HepG2 (cell line): Measurements from ENCODE around the gene KCNH1. TPM values are rescaled to one million over a fixed set of nuclear protein-coding genes. Genes with fewer than 3 reads are reported as not detected.

ENCODE experiments used
- ATAC-seq: fragments of 200-7000 bp; cut with Tn5 transposase; 3 replicates; pipeline ENCODE4 v1.9.1; 2020; ENCODE audit warnings: mild to moderate bottlenecking, moderate library complexity
- BruUV-seq: library from RNA; stranded (reverse); fragments of 400-500 nt; replicated peaks from 2 replicates; lab custom pipeline; 2021; lab: Mats Ljungman, UMichigan
- CTCF ChIA-PET: fragments of 300-600 bp; formaldehyde crosslinking; extraction: SDS; loops from one replicate; lab custom pipeline; 2021; ENCODE audit warnings: low total read pairs, inconsistent platforms, low intra/inter-chr PET ratio; lab: Yijun Ruan, JAX
- POLR2A ChIA-PET: fragments of 350-600 bp; sonication (Branson Sonifier 250); formaldehyde crosslinking; loops from one replicate; lab custom pipeline; 2020; ENCODE audit warnings: antibody characterized with exemption, inconsistent platforms; lab: Yijun Ruan, JAX
- DNase-seq: peaks from one replicate; pipeline ENCODE4 v3.0.0-alpha.2; 2015; ENCODE audit warnings: low spot score
- FAIRE-seq: peaks from 3 replicates; lab custom pipeline; 2011; peaks lifted over from hg19 to GRCh38; lab: Jason Lieb, UNC
- H2AFZ ChIP-seq: one replicate; pipeline ENCODE4 v1.6.1; 2011; ENCODE audit warnings: low read length, inconsistent platforms
- H3K27ac ChIP-seq: fragments of 300-600 bp; 3 replicates; pipeline ENCODE4 v1.8.0; 2011; ENCODE audit warnings: mixed run types, mild to moderate bottlenecking, mixed read lengths, low read length, inconsistent platforms; ENCODE audit not compliant: insufficient read depth; ENCODE audit errors: extremely low read length
- H3K27me3 ChIP-seq, 2 experiments: fragments of 200-600 bp in 1 of 2; 2 replicates in 1 of 2; 3 replicates in 1 of 2; pipeline versions ENCODE4 v1.6.0 to v1.8.0; 2011; ENCODE audit warnings: low read length in 2 of 2, mild to moderate bottlenecking in 2 of 2, moderate library complexity in 2 of 2, inconsistent platforms in 1 of 2; ENCODE audit not compliant: insufficient read depth in 2 of 2, control insufficient read depth in 1 of 2
- H3K36me3 ChIP-seq, 2 experiments: fragments of 200-600 bp in 1 of 2; replicated peaks in 1 of 2; 2 replicates in 1 of 2; 3 replicates in 1 of 2; pipeline versions ENCODE4 v1.5.1 to v1.8.0; 2011; ENCODE audit warnings: low read length in 2 of 2, inconsistent platforms in 1 of 2; ENCODE audit not compliant: insufficient read depth in 2 of 2, control insufficient read depth in 1 of 2
- H3K4me1 ChIP-seq: 2 replicates; pipeline ENCODE4 v1.5.1; 2012; ENCODE audit warnings: low read length, inconsistent platforms; ENCODE audit not compliant: insufficient read depth
- H3K4me2 ChIP-seq: 2 replicates; pipeline ENCODE4 v1.6.0; 2011; ENCODE audit warnings: low read depth, low read length, inconsistent platforms
- H3K4me3 ChIP-seq, 3 experiments: fragments of 200-600 bp in 1 of 3; sonication (generic), shearing (Covaris generic) in 1 of 3; replicated peaks in 1 of 3; 2 replicates each; pipeline ENCODE4 v1.5.1; 2011 to 2016; ENCODE audit warnings: low read length in 3 of 3, inconsistent platforms in 2 of 3, low read depth in 2 of 3, mild to moderate bottlenecking in 2 of 3, control low read depth in 1 of 3, mixed read lengths in 1 of 3; ENCODE audit not compliant: insufficient read depth in 1 of 3
- H3K79me2 ChIP-seq: one replicate; pipeline ENCODE4 v1.6.1; 2011; ENCODE audit warnings: low read length, inconsistent platforms; ENCODE audit not compliant: insufficient read depth
- H3K9ac ChIP-seq: 2 replicates; pipeline ENCODE4 v1.6.0; 2011; ENCODE audit warnings: mild to moderate bottlenecking, low read depth, low read length, inconsistent platforms; ENCODE audit not compliant: insufficient read depth
- H3K9me3 ChIP-seq: 2 replicates; pipeline ENCODE4 v1.5.1; 2012; ENCODE audit warnings: mild to moderate bottlenecking, low read length
- H4K20me1 ChIP-seq: 2 replicates; pipeline ENCODE4 v1.6.0; 2011; ENCODE audit warnings: inconsistent platforms, mild to moderate bottlenecking, low read length, moderate library complexity; ENCODE audit not compliant: insufficient read depth
- ADNP ChIP-seq: sonication (generic); formaldehyde crosslinking; IDR thresholded peaks from 2 replicates; pipeline ENCODE4 v1.4.0; 2020; ENCODE audit warnings: missing genetic modification reagents
- ARNTL ChIP-seq: sonication (generic); formaldehyde crosslinking; IDR thresholded peaks from 2 replicates; pipeline ENCODE4 v1.4.0; 2020; ENCODE audit warnings: mild to moderate bottlenecking, missing genetic modification reagents
- BHLHE40 ChIP-seq: IDR thresholded peaks from 2 replicates; pipeline ENCODE4 v1.6.1; 2011; ENCODE audit warnings: low read length, improper control_type of control experiment
- HNF4A ChIP-seq: sonication (generic); formaldehyde crosslinking; IDR thresholded peaks from 2 replicates; pipeline ENCODE4 v1.4.0; 2020; ENCODE audit warnings: missing genetic modification reagents
- KAT2B ChIP-seq: fragments of 150-350 bp; IDR thresholded peaks from 2 replicates; pipeline ENCODE4 v1.6.1; 2014; ENCODE audit warnings: low read depth, low read length, borderline replicate concordance
- LCORL ChIP-seq, 2 experiments: fragments of 450-650 bp in 1 of 2; sonication (generic) in 1 of 2; formaldehyde crosslinking in 1 of 2; IDR thresholded peaks; 2 replicates each; pipeline versions ENCODE4 v1.5.0 to v1.6.1; 2017 to 2020; ENCODE audit warnings: antibody characterized with exemption in 1 of 2, missing genetic modification reagents in 1 of 2
- MAX ChIP-seq: IDR thresholded peaks from 2 replicates; pipeline ENCODE4 v1.6.1; 2012; ENCODE audit warnings: inconsistent platforms
- MLX ChIP-seq: IDR thresholded peaks from 2 replicates; pipeline ENCODE4 v1.6.1; 2016
- USF2 ChIP-seq, 2 experiments: sonication (generic) in 1 of 2; formaldehyde crosslinking in 1 of 2; IDR thresholded peaks; 2 replicates each; pipeline versions ENCODE4 v1.5.1 to v1.6.1; 2011 to 2020; ENCODE audit warnings: borderline replicate concordance in 1 of 2, low read depth in 1 of 2, low read length in 1 of 2, mild to moderate bottlenecking in 1 of 2, missing genetic modification reagents in 1 of 2, moderate library complexity in 1 of 2
- ZNF331 ChIP-seq: sonication (generic); formaldehyde crosslinking; IDR thresholded peaks from 2 replicates; pipeline ENCODE4 v1.4.0; 2020; ENCODE audit warnings: missing genetic modification reagents
- ZNF652 ChIP-seq: IDR thresholded peaks from 2 replicates; pipeline ENCODE4 v1.6.1; 2016; ENCODE audit warnings: low read depth, borderline replicate concordance
- WGBS: methylation state at CpG from one replicate; pipeline ENCODE4 v1.1.6; 2017; ENCODE audit warnings: low lambda C conversion rate; 5-methylcytosine and 5-hydroxymethylcytosine counted together
- in situ Hi-C: cut with HindIII; loops from 2 replicates; pipeline ENCODE4 v1.10.0; 2017; ENCODE audit warnings: low pct_unique_long_range_greater_than_20kb; ENCODE audit not compliant: extremely low pct_ligation_motif_present
- intact Hi-C: fragments of 100-400 bp; cut with micrococcal nuclease; formaldehyde crosslinking; loops from one replicate; pipeline ENCODE4 v1.10.0; 2022; ENCODE audit not compliant: unreplicated experiment
- polyA plus RNA-seq, 8 experiments: library from polyadenylated mRNA; depleted of rRNA in 3 of 8; stranded (reverse) in 7 of 8; unstranded in 1 of 8; fragments of >200 nt; fragmentation: Illumina TruSeq in 4 of 8; extraction: Trizol in 4 of 8; gene quantifications; 2 replicates each; pipeline versions ENCODE4 v1.2.1 to v1.2.3, GENCODE V29; 2011 to 2016; ENCODE audit warnings: low read depth in 4 of 8, missing spikeins in 1 of 8, mixed read lengths in 1 of 8; ENCODE audit not compliant: insufficient read depth in 1 of 8
- total RNA-seq, 5 experiments: library from RNA; depleted of rRNA; stranded (reverse); fragments of >200 nt; fragmentation: Illumina TruSeq; extraction: Trizol; gene quantifications; 2 replicates each; pipeline ENCODE4 v1.2.3, GENCODE V29; 2016; ENCODE audit warnings: low read depth in 1 of 5
- TF ChIP-seq, protein P1 (sequence below): sonication (generic); formaldehyde crosslinking; IDR thresholded peaks from 2 replicates; pipeline ENCODE4 v1.9.0; 2021; ENCODE audit warnings: missing genetic modification reagents, borderline replicate concordance
- TF ChIP-seq, protein P2 (sequence below): fragments of 450-650 bp; IDR thresholded peaks from 2 replicates; pipeline ENCODE4 v1.6.1; 2016
- TF ChIP-seq, protein P3 (sequence below): IDR thresholded peaks from 2 replicates; pipeline ENCODE4 v1.6.1; 2016; ENCODE audit warnings: low read depth
- TF ChIP-seq, protein P4 (sequence below): sonication (generic); formaldehyde crosslinking; IDR thresholded peaks from 2 replicates; pipeline ENCODE4 v1.4.0; 2020; ENCODE audit warnings: missing genetic modification reagents

KCNH1 gene
- total and polyA plus RNA-seq, 2 of the 13 experiments (the other 11 are each of a cell fraction or from before 2014, with no cell fraction given): not detected

DNA sequence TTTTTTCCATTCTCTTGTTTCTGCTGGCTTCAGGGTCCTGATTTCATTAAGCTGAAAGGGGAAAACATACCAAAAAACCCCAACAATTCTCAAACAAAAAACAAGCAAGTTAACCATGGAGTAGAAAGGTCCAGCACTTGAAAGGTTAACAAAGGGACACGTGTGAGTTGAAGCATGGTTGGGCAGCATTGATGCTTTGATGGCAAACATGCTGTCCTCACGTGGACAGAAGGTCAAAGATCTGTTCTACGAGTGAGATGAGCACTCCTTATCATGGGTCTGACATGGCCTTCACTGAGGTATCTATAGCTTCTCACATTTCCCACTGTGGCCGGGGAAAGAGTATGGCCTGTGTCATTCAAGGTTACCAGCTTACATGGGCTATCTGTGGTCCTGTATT lies 410.3 kb downstream of the KCNH1 start:
- Histone ChIP-seq H2AFZ (no peak overlapping the region), H3K79me2 (no peaks in the 10 kb centered on the region), H3K4me1 (no peaks in the 10 kb centered on the region), H3K4me3 (no peak overlapping the region), H3K9ac (no peak overlapping the region), H4K20me1 (no peaks in the 10 kb centered on the region), H3K27ac (no peak overlapping the region), H3K36me3 (no peaks in the 10 kb centered on the region), H3K9me3 (no peaks in the 10 kb centered on the region), H3K27me3 (no peaks in the 10 kb centered on the region; a peak in 1 of 5 replicates), H3K4me2 (no peak overlapping the region)
- peak; percentile 3 for DNase-seq
- in situ Hi-C loops: no loop called here
- WGBS: 4% methylated on average over 4 of the region's 4 CpGs
- no peak for FAIRE-seq
- TF ChIP-seq MAX (0 out of 2 replicates have a peak, but pooled peaks have one; percentile 40), MLX (peak; percentile 77), ADNP (CRISPR knock-in tag) (no peak), BHLHE40 (0 out of 2 replicates have a peak, but pooled peaks have one; percentile 9), ZNF331 (no peak), ZNF652 (CRISPR knock-in tag) (peak; percentile 92), USF2 (IDR thresholded peaks at IDR 0.05; ENCODE audit: low read depth, low read length) (0 out of 2 replicates have a peak, but pooled peaks have one; percentile 21), USF2 (CRISPR knock-in tag; IDR thresholded peaks at IDR 0.05; ENCODE audit: borderline replicate concordance) (peak; percentile 27; the same call in 1 of the 2 replicates), LCORL (IDR thresholded peaks at IDR 0.05) (no peak), LCORL (CRISPR knock-in tag; IDR thresholded peaks at IDR 0.05) (no peak), ARNTL (peak; percentile 72; the same call in 1 of the 2 replicates), HNF4A (CRISPR knock-in tag) (peak; percentile 37; the same call in 1 of the 2 replicates), KAT2B (no peak)
- TF ChIP-seq, protein P1, sequence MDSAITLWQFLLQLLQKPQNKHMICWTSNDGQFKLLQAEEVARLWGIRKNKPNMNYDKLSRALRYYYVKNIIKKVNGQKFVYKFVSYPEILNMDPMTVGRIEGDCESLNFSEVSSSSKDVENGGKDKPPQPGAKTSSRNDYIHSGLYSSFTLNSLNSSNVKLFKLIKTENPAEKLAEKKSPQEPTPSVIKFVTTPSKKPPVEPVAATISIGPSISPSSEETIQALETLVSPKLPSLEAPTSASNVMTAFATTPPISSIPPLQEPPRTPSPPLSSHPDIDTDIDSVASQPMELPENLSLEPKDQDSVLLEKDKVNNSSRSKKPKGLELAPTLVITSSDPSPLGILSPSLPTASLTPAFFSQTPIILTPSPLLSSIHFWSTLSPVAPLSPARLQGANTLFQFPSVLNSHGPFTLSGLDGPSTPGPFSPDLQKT: no peak
- TF ChIP-seq, protein P2, sequence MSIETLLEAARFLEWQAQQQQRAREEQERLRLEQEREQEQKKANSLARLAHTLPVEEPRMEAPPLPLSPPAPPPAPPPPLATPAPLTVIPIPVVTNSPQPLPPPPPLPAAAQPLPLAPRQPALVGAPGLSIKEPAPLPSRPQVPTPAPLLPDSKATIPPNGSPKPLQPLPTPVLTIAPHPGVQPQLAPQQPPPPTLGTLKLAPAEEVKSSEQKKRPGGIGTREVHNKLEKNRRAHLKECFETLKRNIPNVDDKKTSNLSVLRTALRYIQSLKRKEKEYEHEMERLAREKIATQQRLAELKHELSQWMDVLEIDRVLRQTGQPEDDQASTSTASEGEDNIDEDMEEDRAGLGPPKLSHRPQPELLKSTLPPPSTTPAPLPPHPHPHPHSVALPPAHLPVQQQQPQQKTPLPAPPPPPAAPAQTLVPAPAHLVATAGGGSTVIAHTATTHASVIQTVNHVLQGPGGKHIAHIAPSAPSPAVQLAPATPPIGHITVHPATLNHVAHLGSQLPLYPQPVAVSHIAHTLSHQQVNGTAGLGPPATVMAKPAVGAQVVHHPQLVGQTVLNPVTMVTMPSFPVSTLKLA: peak; percentile 60
- TF ChIP-seq, protein P3, sequence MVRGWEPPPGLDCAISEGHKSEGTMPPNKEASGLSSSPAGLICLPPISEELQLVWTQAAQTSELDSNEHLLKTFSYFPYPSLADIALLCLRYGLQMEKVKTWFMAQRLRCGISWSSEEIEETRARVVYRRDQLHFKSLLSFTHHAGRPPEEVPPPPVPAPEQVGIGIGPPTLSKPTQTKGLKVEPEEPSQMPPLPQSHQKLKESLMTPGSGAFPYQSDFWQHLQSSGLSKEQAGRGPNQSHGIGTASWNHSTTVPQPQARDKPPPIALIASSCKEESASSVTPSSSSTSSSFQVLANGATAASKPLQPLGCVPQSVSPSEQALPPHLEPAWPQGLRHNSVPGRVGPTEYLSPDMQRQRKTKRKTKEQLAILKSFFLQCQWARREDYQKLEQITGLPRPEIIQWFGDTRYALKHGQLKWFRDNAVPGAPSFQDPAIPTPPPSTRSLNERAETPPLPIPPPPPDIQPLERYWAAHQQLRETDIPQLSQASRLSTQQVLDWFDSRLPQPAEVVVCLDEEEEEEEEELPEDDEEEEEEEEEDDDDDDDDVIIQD: no peak
- TF ChIP-seq, protein P4, sequence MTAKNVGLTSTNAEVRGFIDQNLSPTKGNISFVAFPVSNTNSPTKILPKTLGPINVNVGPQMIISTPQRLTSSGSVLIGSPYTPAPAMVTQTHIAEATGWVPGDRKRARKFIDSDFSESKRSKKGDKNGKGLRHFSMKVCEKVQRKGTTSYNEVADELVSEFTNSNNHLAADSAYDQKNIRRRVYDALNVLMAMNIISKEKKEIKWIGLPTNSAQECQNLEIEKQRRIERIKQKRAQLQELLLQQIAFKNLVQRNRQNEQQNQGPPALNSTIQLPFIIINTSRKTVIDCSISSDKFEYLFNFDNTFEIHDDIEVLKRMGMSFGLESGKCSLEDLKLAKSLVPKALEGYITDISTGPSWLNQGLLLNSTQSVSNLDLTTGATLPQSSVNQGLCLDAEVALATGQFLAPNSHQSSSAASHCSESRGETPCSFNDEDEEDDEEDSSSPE (CRISPR knock-in tag): 0 out of 2 replicates have a peak, but pooled peaks have one; percentile 24
- POLR2A ChIA-PET: no interaction called here
- BruUV-seq: no TSS peak
- intact Hi-C loops: no loop called here
- ATAC-seq: no peak
- CTCF ChIA-PET: no interaction called here
